ENCODE measurements around the gene DAPK3.
"Not testable (repeated sequence)": the region's sequence is repeated elsewhere in the genome, so short reads cannot be mapped to it uniquely, and the experiment has no call there.

The DAPK3 gene

DNA sequence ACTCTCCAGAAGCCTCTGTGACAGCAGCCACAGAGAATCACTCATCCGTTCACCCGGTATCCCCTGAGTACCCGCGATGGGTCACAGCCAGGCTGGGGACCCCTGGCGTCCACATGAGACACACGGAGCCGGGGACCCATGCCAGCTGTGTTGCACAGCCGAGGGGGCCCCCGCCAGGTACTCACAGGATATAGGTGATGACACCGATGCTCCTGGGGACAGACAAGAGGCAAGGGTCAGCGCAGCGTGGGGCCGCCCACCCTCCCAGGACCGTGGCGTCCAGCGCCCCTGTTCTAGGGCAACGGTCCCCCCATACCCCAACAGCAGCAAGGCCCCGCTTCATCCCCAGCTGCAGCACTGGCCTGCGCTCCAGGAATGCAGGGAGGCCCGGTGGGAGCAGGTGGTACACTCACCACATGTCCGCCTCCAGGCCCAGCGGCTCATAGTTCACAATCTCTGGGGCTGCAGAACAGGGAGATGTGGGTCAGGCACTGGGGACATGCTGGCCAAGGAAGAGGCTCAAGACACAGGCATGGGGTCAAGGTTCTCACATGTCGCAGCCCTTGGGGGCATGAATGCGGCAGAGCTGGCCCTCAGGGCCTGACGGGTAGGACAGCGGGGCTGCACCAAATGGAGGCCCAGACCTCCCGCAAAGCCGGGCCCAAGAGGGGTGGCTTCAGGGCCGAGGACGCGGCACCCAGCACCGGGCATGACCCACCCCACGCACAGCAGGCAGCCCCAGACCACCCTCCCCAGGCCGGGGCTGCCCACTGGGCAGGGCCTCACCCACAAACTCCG lies 7.2 kb downstream of the DAPK3 start:
- no peak for DNase-seq (ENCODE audit: insufficient read length, low spot score)
- FAIRE-seq = no peak
- TF ChIP-seq POLR2A (IDR thresholded peaks at IDR 0.05; ENCODE audit: low read depth, low read length) = no peak

DNA sequence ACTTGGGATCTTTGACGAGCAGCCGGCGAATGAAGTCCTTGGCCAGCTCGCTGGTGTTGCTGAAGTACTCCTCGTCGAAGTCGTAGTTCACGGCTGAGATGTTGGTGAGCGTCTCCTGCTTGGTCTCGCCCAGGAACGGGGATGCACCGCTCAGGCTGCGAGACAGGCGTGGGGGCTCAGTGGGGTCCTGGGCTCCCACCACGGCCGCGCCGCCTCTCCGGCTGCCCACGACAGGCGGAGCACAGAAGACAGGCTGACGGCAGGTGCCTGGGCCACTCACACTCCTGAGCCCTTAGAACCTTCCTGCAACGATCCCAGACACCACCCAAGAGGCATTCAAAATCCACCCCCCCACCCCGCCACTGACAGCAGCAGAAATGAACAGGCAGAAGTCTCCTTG lies 9.9 kb downstream of the DAPK3 start:
- no peak for FAIRE-seq
- no peak for DNase-seq (ENCODE audit: insufficient read length, low spot score)
- TF ChIP-seq POLR2A (IDR thresholded peaks at IDR 0.05; ENCODE audit: low read depth, low read length) = no peak

- no peak for FAIRE-seq
- no peak for TF ChIP-seq POLR2A (IDR thresholded peaks at IDR 0.05; ENCODE audit: low read depth, low read length)
- DNase-seq (ENCODE audit: insufficient read length, low spot score) = no peak
Measured at GRCh38 chr19:3959766-3960131, 11.2 kb downstream of the DAPK3 start.

DNA sequence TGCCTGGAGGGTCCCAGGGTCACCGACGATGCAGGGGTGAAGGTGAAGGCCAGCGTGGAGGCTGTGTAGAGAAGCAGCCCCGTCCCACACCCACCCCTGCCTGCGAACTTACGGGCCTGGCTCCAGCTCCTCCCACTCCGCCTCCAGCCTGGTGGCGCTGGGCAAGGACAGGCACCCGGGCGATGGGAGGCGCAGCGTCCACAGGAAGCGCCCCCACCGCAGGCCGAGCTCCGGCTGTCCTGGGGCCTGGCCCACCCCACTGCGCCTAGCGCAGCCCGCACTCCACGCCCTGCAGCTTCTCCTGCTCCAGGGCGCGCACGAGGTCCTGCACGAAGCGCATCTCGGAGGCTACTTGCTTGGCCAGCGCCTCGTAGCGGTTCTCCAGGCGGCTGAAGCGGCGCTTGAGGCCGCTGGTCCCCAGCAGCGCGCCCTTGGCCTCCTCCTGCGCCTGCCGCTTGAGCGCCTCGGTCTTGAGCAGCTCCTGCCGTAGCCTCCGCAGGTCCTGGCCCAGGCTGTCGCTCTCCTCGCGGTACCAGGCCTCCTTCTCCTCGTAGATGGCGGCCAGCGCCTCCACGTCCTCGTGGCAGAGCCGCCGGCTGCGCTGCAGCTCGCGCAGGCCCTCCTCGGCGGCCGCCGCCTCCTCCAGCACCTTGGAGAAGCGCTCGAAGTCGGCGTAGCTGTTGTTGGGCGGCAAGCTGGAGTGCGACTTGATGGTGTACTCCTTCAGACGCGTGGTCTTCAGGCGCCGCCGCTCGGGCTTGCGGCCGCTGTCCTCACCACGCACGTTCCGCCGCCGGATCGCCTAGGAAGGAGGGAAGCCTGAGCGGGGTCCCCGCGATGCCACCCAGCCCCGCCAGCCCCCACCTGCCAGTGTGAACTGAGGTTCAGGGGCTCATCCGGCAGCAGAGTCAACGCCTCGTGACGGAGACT lies 11.8 kb downstream of the DAPK3 start:
- TF ChIP-seq POLR2A (IDR thresholded peaks at IDR 0.05; ENCODE audit: low read depth, low read length) = no peak
- FAIRE-seq = no peak

GRCh38 chr19:3955688-3956087 lies 15.2 kb downstream of the DAPK3 start:
- DNase-seq (ENCODE audit: insufficient read length, low spot score) (no peak), FAIRE-seq (no peak)
- no peak for TF ChIP-seq POLR2A (IDR thresholded peaks at IDR 0.05; ENCODE audit: low read depth, low read length)

More for the DNA sequence above, 11.8 kb downstream of the DAPK3 start:
- no peak for DNase-seq (ENCODE audit: insufficient read length, low spot score)

GRCh38 chr19:3955276-3955675 lies 15.6 kb downstream of the DAPK3 start:
- not testable (repeated sequence) for DNase-seq (ENCODE audit: insufficient read length, low spot score); FAIRE-seq

DNA sequence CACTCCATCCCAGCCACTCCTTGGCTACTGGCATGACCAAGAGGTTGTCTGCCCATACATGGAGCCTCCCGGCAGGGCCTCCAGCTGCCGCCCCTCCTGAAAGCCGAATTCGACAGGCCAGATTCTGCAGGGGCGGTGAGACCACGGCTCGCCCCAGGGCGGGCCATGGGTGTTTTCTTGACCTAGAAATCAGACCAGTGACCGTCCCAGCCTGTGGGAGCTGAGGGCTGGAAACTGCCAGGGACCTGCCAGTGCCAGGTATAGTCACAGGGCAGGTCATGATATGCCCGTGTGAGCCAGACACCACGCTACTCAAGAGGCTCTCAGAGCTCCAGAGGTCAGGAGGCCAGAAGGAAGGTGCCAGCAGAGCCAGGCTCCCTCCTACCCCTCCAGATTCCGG lies 16.8 kb downstream of the DAPK3 start:
- FAIRE-seq (no peak), DNase-seq (ENCODE audit: insufficient read length, low spot score) (no peak)
- no peak for TF ChIP-seq POLR2A (IDR thresholded peaks at IDR 0.05; ENCODE audit: low read depth, low read length)

GRCh38 chr19:3952755-3953276 lies 18.1 kb downstream of the DAPK3 start:
- DNase-seq (ENCODE audit: insufficient read length, low spot score); FAIRE-seq: not testable (repeated sequence)

DNA sequence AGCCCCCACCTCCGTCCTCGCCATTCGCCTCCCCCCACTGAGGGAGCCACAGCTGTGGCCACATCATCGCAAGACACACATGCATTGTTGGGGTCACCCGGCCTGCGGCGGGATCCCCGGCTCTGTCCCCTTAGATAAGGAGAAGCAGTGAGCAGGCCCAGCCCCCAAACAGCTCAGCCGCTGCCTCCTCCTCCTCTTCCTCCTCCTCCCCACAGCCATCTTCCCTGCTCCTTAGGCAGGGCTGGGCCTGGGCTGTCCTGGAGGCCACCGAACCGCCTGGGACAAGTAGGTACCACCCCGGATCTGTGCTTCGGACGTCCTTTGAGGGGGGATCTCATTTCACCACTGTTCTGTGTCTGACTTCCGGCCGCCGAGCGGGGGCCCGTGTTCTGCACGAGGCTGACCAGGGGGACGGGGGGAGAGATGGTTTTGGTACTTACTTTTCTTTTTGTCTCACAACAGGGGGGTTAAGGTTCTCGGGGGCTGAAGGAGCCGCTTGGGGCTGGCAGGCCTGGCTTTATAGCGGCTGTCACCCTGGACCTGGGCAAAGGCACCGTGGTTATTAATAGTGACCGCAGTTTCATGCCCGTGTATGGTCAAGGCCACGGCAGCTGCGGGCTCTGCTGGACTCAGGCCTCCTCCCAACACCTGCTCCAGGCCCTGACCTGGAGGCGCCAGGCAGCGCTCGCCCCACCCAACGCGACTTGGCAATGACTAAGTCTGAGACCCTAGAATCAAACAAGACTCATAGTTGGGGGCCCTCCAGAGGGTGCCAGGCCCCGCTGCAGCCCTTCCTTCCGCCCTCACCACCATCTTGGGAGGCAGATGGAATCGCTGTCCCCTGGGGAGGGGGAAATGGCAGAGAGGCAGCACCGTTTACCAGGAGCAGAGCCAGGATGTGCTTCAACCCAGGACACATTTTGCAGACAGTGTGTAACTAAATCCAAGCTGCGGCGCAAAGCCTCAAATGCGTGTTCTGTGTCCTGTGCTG lies 19.7 kb downstream of the DAPK3 start:
- DNase-seq (ENCODE audit: insufficient read length, low spot score) = no peak
- no peak for TF ChIP-seq POLR2A (IDR thresholded peaks at IDR 0.05; ENCODE audit: low read depth, low read length)
- no peak for FAIRE-seq

GRCh38 chr19:3949997-3950859 lies 20.7 kb downstream of the DAPK3 start:
- FAIRE-seq (no peak), DNase-seq (ENCODE audit: insufficient read length, low spot score) (no peak)
- TF ChIP-seq POLR2A (IDR thresholded peaks at IDR 0.05; ENCODE audit: low read depth, low read length) = no peak

- FAIRE-seq (no peak), DNase-seq (ENCODE audit: insufficient read length, low spot score) (no peak)
- TF ChIP-seq POLR2A (IDR thresholded peaks at IDR 0.05; ENCODE audit: low read depth, low read length) = no peak
Measured at GRCh38 chr19:3949294-3949693, 21.6 kb downstream of the DAPK3 start.

DNA sequence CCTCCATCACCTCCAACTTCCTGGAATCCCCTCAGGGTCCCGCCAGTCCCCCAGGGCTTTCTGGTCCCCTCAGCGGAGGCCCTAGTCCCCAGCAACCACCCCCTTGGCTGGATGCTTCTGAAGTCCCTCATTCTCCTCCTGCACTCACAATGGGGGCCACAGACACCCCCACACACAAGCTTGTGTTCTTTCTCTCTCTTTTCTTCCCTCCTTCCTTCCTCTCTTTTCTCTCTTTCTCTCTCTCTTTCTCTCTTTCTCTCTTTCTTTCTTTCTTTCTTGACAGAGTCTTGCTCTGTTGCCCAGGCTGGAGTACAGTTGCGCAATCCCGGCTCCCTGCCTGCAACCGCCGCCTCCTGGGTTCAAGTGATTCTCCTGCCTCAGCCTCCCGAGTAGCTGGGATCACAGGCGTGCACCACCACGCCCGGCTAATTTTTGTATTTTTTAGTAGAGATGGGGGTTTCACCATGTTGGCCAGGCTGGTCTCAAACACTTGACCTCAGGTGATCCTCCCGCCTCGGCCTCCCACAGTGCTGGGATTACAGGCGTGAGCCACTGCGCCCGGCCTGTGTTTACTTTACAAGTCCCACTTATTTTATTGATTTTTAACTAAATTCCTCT lies 23.5 kb downstream of the DAPK3 start:
- FAIRE-seq; DNase-seq (ENCODE audit: insufficient read length, low spot score): not testable (repeated sequence)

All from H54 (cell line).